Endodermal cell (in vitro differentiated cells): ENCODE data around the gene RNF112. TPM values are rescaled to one million over a fixed set of nuclear protein-coding genes. Genes with fewer than 3 reads are reported as not detected.

Experiments used
- DNase-seq: peaks from one replicate; pipeline ENCODE4 v3.0.0-alpha.2; 2017
- H3K27ac ChIP-seq: 2 replicates; pipeline ENCODE4 v1.5.1; 2013; ENCODE audit warnings: mild to moderate bottlenecking, low read depth, low read length, moderate library complexity
- H3K27me3 ChIP-seq: 2 replicates; pipeline ENCODE4 v1.6.1; 2013; ENCODE audit warnings: mild to moderate bottlenecking, low read length, moderate library complexity; ENCODE audit not compliant: insufficient read depth, control insufficient read depth, poor library complexity, severe bottlenecking
- H3K36me3 ChIP-seq: 2 replicates; pipeline ENCODE4 v1.7.0; 2013; ENCODE audit warnings: mild to moderate bottlenecking, low read length, moderate library complexity; ENCODE audit not compliant: control insufficient read depth, insufficient read depth
- H3K4me1 ChIP-seq: one replicate; pipeline ENCODE4 v1.7.0; 2013; ENCODE audit warnings: low read length; ENCODE audit not compliant: control insufficient read depth, insufficient read depth
- H3K4me3 ChIP-seq: 2 replicates; pipeline ENCODE4 v1.5.1; 2013; ENCODE audit warnings: mild to moderate bottlenecking, low read length, moderate library complexity
- H3K9ac ChIP-seq: 2 replicates; pipeline ENCODE4 v1.6.1; 2013; ENCODE audit warnings: mild to moderate bottlenecking, low read length, moderate library complexity; ENCODE audit not compliant: poor library complexity, severe bottlenecking; ENCODE audit errors: extremely low read depth
- H3K9me3 ChIP-seq: 2 replicates; pipeline ENCODE4 v1.6.1; 2013; ENCODE audit warnings: mild to moderate bottlenecking, low read length, moderate library complexity; ENCODE audit not compliant: control insufficient read depth
- H3K27ac Mint-ChIP-seq: 2 replicates; pipeline ENCODE4 v1.8.0; 2020; ENCODE audit warnings: mixed read lengths
- H3K27me3 Mint-ChIP-seq: 2 replicates; pipeline ENCODE4 v1.8.0; 2021; ENCODE audit warnings: mild to moderate bottlenecking, mixed read lengths; ENCODE audit not compliant: insufficient read depth
- H3K36me3 Mint-ChIP-seq: 2 replicates; pipeline ENCODE4 v1.8.0; 2020; ENCODE audit warnings: low read depth, mixed read lengths
- H3K4me1 Mint-ChIP-seq: 2 replicates; pipeline ENCODE4 v1.8.0; 2020; ENCODE audit warnings: mixed read lengths
- H3K4me3 Mint-ChIP-seq: 2 replicates; pipeline ENCODE4 v1.8.0; 2020; ENCODE audit warnings: mild to moderate bottlenecking, moderate library complexity, mixed read lengths
- H3K9me3 Mint-ChIP-seq: 2 replicates; pipeline ENCODE4 v1.8.0; 2020; ENCODE audit warnings: mild to moderate bottlenecking, mixed read lengths
- WGBS, 2 experiments: methylation state at CpG; one replicate each; pipeline versions ENCODE4 v1.1.5 to v1.1.7; 2013; ENCODE audit warnings: missing lambda C conversion rate in 2 of 2, mixed read lengths in 1 of 2; ENCODE audit not compliant: insufficient coverage in 1 of 2, insufficient read length in 1 of 2; 5-methylcytosine and 5-hydroxymethylcytosine counted together
- total RNA-seq, 2 donors: library from RNA; stranded (reverse); fragmentation: NEBNext Ultra II Directional in 1 of 2; extraction: Animal tissue kit (Norgen Biotek cat#: 25700) in 1 of 2; gene quantifications; 2 replicates in 1 of 2; 3 replicates in 1 of 2; pipeline ENCODE4 v1.2.1, GENCODE V29; 2021
- TF ChIP-seq, protein P1 (sequence below): fragments of 200-600 bp; sonication (generic); conservative IDR thresholded peaks from 2 replicates; pipeline ENCODE4 v1.5.0; 2021; ENCODE audit warnings: antibody characterized with exemption, mild to moderate bottlenecking

The RNF112 gene
- total RNA-seq, 2 donors from 2014 or later = 1.1 to 1.9 TPM

- Mint-ChIP-seq H3K9me3 (no peaks in the 10 kb centered on the region), H3K27ac (peak overlapping the region; percentile 39), H3K4me1 (peaks cover 38% of the 10 kb centered on the region), H3K27me3 (no peaks in the 10 kb centered on the region), H3K4me3 (peak overlapping the region; percentile 25), H3K36me3 (peaks cover 54% of the 10 kb centered on the region)
- Histone ChIP-seq H3K9me3 (no peaks in the 10 kb centered on the region), H3K9ac (no peak overlapping the region), H3K36me3 (peaks cover 60% of the 10 kb centered on the region), H3K27me3 (no peaks in the 10 kb centered on the region), H3K4me1 (peaks cover 13% of the 10 kb centered on the region), H3K4me3 (peak overlapping the region; percentile 97), H3K27ac (no peak overlapping the region)
- DNase-seq = no peak
- 94 to 97% methylated on average over 26 to 29 of the region's 29 CpGs for WGBS, 2 experiments
- TF ChIP-seq, protein P1, sequence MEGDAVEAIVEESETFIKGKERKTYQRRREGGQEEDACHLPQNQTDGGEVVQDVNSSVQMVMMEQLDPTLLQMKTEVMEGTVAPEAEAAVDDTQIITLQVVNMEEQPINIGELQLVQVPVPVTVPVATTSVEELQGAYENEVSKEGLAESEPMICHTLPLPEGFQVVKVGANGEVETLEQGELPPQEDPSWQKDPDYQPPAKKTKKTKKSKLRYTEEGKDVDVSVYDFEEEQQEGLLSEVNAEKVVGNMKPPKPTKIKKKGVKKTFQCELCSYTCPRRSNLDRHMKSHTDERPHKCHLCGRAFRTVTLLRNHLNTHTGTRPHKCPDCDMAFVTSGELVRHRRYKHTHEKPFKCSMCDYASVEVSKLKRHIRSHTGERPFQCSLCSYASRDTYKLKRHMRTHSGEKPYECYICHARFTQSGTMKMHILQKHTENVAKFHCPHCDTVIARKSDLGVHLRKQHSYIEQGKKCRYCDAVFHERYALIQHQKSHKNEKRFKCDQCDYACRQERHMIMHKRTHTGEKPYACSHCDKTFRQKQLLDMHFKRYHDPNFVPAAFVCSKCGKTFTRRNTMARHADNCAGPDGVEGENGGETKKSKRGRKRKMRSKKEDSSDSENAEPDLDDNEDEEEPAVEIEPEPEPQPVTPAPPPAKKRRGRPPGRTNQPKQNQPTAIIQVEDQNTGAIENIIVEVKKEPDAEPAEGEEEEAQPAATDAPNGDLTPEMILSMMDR = no peak
These were observed 30.3 kb upstream of the RNF112 start for GRCh38 chr17:19380481-19381301.

DNA sequence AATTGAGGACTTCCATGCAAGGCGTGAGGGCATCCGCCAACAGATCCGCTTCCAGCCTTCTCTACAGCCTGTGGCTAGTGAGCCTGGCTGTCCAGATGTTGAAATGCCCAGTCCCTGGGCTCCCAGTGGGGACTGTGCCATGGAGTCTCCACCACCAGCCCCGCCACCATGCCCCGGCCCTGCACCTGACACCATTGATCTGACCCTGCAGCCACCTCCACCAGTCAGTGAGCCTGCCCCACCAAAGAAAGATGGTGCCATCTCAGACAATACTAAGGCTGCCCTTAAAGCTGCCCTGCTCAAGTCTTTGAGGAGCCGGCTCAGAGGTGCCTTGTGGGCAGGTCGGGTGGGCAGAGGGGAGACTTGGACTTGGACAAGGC lies 29.7 kb upstream of the RNF112 start:
- Histone ChIP-seq H3K27ac (no peak overlapping the region), H3K9ac (no peak overlapping the region), H3K9me3 (no peaks in the 10 kb centered on the region), H3K27me3 (no peaks in the 10 kb centered on the region), H3K4me3 (no peak overlapping the region), H3K4me1 (peaks cover 13% of the 10 kb centered on the region), H3K36me3 (peaks cover 64% of the 10 kb centered on the region)
- H3K36me3 Mint-ChIP-seq = peaks cover 55% of the 10 kb centered on the region
- TF ChIP-seq, protein P1 = no peak
- WGBS, 2 experiments = 96 to 100% methylated on average over 3 to 7 of the region's 7 CpGs
- no peaks in the 10 kb centered on the region for H3K27me3 Mint-ChIP-seq
- peak overlapping the region; percentile 39 for H3K27ac Mint-ChIP-seq
- peaks cover 40% of the 10 kb centered on the region for H3K4me1 Mint-ChIP-seq
- H3K4me3 Mint-ChIP-seq = no peak overlapping the region
- H3K9me3 Mint-ChIP-seq = no peaks in the 10 kb centered on the region
- no peak for DNase-seq

DNA sequence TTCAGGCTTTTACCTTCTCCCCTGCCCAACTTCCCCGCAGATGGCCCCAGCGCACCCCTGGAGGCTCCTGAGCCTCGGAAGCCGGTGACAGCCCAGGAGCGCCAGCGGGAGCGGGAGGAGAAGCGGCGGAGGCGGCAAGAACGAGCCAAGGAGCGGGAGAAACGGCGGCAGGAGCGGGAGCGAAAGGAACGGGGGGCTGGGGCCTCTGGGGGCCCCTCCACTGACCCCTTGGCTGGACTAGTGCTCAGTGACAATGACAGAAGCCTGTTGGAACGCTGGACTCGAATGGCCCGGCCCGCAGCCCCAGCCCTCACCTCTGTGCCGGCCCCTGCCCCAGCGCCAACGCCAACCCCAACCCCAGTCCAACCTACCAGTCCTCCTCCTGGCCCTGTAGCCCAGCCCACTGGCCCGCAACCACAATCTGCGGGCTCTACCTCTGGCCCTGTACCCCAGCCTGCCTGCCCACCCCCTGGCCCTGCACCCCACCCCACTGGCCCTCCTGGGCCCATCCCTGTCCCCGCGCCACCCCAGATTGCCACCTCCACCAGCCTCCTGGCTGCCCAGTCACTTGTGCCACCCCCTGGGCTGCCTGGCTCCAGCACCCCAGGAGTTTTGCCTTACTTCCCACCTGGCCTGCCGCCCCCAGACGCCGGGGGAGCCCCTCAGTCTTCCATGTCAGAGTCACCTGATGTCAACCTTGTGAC lies 29.1 kb upstream of the RNF112 start:
- 96 to 97% methylated on average over 23 to 31 of the region's 31 CpGs for WGBS, 2 experiments
- Histone ChIP-seq H3K9me3 (no peaks in the 10 kb centered on the region), H3K4me3 (no peak overlapping the region), H3K27ac (no peak overlapping the region), H3K36me3 (peaks cover 64% of the 10 kb centered on the region), H3K4me1 (peaks cover 13% of the 10 kb centered on the region), H3K9ac (no peak overlapping the region), H3K27me3 (no peaks in the 10 kb centered on the region)
- no peak overlapping the region for H3K4me3 Mint-ChIP-seq
- DNase-seq = no peak
- TF ChIP-seq, protein P1 = no peak
- H3K27me3 Mint-ChIP-seq = no peaks in the 10 kb centered on the region
- H3K27ac Mint-ChIP-seq = no peak overlapping the region
- no peaks in the 10 kb centered on the region for H3K9me3 Mint-ChIP-seq
- H3K36me3 Mint-ChIP-seq = peaks cover 55% of the 10 kb centered on the region
- peaks cover 40% of the 10 kb centered on the region for H3K4me1 Mint-ChIP-seq
